NCI-H2107 (cell line): ENCODE measurements around the gene POLR1B.
"Not testable (repeated sequence)": the region's sequence is repeated elsewhere in the genome, so short reads cannot be mapped to it uniquely, and the experiment has no call there.

ENCODE experiments used
- DNase-seq: peaks from one replicate; lab custom pipeline; 2025; lab: John Stamatoyannopoulos, UW

POLR1B gene

GRCh38 chr2:112542123-112542983 is at the start of gene POLR1B:
POLR1B (plus strand) TSS chr2:112542465; CDS start chr2:112542495, 30 bp downstream.
- peak; percentile 13 for DNase-seq

- no peak for DNase-seq
Observed at GRCh38 chr2:112493048-112493447, 49.2 kb upstream of the POLR1B start.

DNA sequence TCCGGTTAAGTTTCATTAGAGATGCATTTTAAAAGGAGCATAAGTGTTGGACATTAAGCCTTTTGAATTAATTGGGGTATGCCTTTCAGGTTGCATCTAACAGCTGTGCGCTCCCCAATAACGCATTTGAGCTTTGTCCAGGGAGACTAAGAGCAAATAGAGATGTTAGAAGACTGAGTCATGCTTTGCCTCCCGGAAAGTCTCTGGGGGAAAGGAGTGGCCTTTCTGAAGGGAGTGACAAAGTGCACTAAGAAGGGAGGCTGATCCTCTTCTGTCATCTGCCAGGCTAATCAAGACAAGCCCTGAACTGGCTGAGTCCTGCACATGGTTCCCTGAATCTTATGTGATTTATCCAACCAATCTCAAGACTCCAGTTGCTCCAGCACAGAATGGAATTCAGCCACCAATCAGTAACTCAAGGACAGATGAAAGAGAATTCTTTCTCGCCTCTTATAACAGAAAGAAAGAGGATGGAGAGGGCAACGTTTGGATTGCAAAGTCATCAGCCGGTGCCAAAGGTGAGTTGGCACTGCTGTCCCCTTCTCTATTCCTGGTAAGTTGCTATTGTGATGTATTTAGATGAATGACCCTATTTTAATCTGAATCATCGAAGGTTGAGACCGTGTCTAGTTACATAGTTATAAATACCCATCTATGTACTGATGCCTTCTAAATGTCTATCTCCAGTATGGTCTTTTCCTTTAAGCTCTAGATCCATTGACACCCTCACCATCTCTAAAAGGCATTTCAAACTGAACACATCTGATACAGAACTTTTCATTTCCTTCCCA is 48.2 kb upstream of the POLR1B start:
- no peak for DNase-seq

DNA sequence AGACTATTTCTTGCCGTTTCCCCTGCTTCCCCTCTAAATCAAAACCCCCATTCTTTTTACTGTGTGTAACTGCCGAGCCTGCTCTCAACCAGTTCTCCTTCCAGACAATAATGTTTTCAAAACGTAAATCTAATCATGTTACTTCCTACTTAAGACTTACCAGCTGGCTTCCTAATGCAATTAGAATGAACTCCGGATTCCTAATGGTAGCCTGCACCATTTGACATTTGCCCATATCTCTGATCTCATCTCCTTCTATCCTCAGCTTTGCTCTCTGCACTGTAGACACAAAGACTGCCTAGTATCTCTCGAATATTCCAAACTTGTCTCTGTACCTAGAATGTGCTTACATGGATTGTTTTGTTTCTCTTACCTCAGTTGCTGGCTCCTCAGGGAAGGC is 47.4 kb upstream of the POLR1B start:
- DNase-seq: no peak

- not testable (repeated sequence) for DNase-seq
Observed at GRCh38 chr2:112495878-112496277, 46.4 kb upstream of the POLR1B start.

DNA sequence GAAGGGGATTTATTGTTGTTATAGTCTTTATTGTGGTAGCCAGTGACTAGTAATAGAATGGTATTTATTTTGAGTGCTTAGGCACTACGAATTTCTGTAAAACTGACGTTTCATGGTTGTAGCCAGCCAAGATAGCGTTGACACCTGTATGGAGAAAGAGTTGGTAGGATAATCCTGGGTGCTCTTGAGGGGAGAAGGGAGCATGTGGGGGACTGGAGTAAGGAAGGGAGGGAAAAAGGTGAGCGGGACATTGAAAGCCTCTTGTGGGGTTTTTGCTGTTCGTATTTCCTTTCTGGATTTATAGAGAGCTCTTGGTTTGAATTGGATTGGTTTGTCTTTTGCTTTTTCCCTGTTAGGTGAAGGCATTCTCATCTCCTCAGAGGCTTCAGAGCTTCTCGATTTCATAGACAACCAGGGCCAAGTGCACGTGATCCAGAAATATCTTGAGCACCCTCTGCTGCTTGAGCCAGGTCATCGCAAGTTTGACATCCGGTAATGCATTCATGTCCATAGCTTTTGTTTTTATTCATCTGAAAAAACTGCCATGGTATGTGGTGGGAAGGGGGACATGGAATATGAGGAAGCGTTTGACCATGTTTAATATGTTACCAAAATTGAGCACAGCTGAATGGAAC is 41.3 kb upstream of the POLR1B start:
- DNase-seq: not testable (repeated sequence)

DNA sequence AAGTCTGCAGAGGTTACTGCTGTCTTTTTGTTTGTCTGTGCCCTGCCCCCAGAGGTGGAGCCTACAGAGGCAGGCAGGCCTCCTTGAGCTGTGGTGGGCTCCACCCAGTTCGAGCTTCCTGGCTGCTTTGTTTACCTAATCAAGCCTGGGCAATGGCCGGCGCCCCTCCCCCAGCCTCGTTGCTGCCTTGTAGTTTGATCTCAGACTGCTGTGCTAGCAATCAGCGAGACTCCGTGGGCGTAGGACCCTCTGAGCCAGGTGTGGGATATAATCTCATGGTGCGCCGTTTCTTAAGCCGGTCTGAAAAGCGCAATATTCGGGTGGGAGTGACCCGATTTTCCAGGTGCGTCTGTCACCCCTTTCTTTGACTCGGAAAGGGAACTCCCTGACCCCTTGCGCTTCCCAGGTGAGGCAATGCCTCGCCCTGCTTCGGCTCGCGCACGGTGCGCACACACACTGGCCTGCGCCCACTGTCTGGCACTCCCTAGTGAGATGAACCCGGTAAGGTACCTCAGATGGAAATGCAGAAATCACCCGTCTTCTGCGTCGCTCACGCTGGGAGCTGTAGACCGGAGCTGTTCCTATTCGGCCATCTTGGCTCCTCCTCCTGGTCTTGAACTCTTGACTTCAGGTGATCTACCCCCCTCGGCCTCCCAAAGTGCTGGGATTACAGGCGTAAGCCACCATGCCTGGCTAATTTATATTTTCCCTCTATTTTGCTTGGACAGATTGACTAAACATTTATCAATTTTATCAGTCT is 32.8 kb upstream of the POLR1B start:
- not testable (repeated sequence) for DNase-seq

GRCh38 chr2:112516801-112517200 is 25.5 kb upstream of the POLR1B start:
- DNase-seq: no peak

GRCh38 chr2:112518807-112519206 is 23.5 kb upstream of the POLR1B start:
- DNase-seq: no peak

DNA sequence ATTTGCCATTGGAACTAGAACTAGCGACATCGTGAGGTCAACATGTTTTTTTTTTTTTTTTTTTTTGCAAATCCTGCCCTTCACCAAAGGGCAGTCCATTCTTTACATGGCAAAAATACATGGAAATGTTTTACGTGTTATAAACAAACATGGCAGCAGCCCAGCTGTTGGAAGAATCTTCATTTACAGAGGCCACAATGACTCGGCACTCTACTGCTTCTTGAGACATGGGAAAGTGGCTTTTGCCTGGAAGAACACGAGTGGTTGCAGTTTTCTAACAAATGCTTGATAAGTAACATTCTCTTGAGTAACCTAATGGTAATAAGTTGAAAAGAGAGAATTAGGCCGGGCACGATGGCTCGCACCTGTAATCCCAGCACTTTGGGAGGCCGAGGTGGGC is 22.8 kb upstream of the POLR1B start:
- DNase-seq: no peak

DNA sequence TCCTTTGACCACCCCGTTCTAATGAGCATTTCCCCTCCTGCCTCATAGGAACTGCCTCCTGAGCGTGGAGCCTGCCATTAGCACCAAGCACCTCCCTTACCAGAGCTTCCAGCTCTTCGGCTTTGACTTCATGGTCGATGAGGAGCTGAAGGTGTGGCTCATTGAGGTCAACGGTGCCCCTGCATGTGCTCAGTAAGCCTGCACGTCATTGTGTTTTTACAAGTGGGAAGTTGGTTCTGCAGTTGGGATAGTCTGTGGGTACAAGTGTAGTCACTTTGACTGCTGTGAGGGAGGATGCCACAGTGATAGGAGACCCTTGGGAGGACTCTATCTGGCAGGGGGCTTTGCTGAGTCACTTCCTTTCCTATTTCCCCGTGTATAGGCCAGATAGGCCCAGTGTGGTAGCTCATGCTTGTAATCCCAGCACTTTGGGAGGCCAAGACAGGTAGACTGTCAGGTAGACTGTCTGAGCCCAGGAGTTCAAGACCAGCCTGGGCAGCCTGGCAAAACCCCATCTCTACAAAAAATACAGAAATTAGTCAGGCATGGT is 22.0 kb upstream of the POLR1B start:
- no peak for DNase-seq

DNA sequence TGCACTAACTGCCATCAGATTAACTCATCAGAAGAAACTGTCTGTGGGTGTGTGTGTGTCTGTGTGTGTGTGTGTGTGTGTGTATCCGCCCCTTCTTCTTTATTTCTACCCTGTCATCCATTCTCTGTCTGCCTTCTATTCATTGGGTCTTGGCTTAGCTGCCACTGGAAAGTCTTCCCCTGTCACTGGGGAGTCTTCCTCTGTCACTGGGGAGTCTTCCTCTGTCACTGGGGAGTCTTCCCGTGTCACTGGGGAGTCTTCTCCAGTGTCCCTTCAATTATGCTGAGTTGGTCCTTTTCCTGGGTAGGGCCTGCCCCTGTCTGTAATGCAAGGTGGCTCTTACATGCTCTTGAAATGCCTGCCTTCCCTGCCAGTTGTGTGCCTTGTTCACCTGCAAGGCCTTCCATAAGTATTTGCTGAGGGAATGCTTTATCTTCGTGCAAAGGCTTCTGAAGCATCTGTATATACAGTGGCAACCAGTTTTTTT is 18.9 kb upstream of the POLR1B start:
- no peak for DNase-seq

GRCh38 chr2:112524276-112524675 is 18.0 kb upstream of the POLR1B start:
- not testable (repeated sequence) for DNase-seq

DNA sequence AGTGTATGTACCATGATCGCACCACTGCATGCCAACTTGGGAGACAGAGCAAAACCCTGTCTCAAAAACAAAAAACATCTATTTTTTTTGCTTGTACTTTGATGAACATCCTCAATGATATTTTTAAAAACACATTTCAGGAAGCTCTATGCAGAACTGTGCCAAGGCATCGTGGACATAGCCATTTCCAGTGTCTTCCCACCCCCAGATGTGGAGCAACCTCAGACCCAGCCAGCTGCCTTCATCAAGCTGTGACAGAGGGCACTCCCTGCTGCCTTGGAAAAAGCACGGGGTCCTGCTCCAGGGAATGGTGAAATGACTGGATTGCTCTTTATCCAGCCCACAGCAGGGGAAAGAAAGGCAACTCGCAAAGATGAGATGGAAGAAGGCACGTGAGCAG is 13.7 kb upstream of the POLR1B start:
- DNase-seq: no peak

GRCh38 chr2:112529757-112530156 is 12.5 kb upstream of the POLR1B start:
- DNase-seq: no peak

GRCh38 chr2:112530728-112531127 is 11.5 kb upstream of the POLR1B start:
- DNase-seq: no peak

GRCh38 chr2:112534826-112535225 is 7.4 kb upstream of the POLR1B start:
- DNase-seq: no peak

DNA sequence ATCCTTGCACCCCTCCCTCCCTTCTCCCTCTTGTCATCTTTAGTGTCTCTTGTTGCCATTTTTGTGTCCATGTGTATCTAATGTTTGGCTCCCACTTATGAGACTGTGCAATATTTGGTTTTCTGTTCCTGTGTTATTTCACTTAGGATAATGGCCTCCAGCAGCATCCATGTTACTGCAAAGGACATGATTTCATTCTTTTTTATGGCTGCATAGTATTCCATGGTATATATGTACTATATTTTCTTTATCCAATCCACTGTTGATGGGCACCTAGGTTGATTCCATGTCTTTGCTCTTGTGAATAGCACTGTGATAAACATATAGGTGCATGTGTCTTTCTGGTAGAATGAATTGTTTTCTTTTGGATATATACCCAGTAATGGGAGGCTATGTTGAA is 5.6 kb upstream of the POLR1B start:
- DNase-seq: not testable (repeated sequence)

GRCh38 chr2:112539306-112539705 is 3.0 kb upstream of the POLR1B start:
- no peak for DNase-seq

DNA sequence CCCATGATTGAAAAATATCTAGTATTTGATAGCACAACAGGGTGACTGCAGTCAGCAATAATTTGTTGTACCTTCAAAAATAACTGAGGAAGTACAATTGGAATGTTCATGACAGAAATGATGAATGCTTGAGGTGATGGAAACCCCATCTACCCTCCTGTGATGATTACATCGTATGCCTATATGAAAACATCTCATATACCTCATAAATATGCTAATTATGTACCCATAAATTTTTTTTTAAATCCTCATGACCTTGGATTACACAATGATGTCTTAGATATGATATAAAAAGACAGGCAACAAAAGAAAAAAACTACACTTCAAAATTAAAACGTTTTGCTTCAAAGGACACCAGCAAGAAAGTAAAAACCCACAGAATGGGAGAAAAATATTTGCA is 1.4 kb upstream of the POLR1B start:
- no peak for DNase-seq
